ENCODE measurements around the gene ASTL.

GRCh38 chr2:96131813-96132745 is 6.2 kb downstream of the ASTL start:
- TF ChIP-seq CTCF (conservative IDR thresholded peaks at IDR 0.05; ENCODE audit: low read depth, low read length) = no peak
- no peak for TF ChIP-seq EZH2 (IDR thresholded peaks at IDR 0.05; ENCODE audit: low read length, unreplicated experiment)
- TF ChIP-seq EZH2phosphoT487 (IDR thresholded peaks at IDR 0.05; ENCODE audit: borderline replicate concordance, low read length) = no peak

Data from PC-3 (cell line).